ENCODE measurements around the gene SPR. TPM values are rescaled to one million over a fixed set of nuclear protein-coding genes. Genes with fewer than 3 reads are reported as not detected.

SPR gene
- total and polyA plus RNA-seq, 2 donors from 2014 or later = 29.9 to 102 TPM

DNA sequence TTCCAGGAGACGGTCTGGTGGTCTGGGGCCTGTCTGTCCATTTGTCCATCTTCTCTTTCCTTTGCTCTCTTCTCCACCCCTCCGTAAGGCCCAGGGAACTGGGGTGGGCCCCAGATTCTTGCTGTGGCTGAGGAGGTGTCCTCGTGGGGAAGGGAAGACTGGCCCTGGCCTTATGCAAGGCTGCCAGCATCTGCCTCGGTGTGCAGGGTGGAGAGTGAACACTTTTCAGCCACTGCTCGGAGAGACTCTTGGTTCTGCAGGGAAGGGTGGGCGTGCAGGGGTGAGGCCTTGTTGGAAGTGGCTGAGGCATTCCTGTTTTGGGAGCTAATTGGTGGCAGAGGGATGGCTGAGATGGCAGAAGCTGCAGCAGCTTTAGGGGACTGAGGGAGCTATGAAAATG lies 53.2 kb downstream of the SPR start:
- H3K4me1 ChIP-seq (ENCODE audit: control insufficient read depth in 2 of 3, insufficient read depth in 2 of 3, low read depth in 1 of 3, low read length in 3 of 3) = peaks cover 0 to 20% (median 0%) of the 10 kb centered on the region in 3 donors
- FAIRE-seq (no peak), DNase-seq (peak in 2 of 5 donors; percentile 43 to 52)
- TF ChIP-seq, protein P1, sequence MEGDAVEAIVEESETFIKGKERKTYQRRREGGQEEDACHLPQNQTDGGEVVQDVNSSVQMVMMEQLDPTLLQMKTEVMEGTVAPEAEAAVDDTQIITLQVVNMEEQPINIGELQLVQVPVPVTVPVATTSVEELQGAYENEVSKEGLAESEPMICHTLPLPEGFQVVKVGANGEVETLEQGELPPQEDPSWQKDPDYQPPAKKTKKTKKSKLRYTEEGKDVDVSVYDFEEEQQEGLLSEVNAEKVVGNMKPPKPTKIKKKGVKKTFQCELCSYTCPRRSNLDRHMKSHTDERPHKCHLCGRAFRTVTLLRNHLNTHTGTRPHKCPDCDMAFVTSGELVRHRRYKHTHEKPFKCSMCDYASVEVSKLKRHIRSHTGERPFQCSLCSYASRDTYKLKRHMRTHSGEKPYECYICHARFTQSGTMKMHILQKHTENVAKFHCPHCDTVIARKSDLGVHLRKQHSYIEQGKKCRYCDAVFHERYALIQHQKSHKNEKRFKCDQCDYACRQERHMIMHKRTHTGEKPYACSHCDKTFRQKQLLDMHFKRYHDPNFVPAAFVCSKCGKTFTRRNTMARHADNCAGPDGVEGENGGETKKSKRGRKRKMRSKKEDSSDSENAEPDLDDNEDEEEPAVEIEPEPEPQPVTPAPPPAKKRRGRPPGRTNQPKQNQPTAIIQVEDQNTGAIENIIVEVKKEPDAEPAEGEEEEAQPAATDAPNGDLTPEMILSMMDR (IDR thresholded peaks at IDR 0.05; ENCODE audit: borderline replicate concordance, extremely low read depth, insufficient read depth) = no peak
- H3K27ac ChIP-seq (ENCODE audit: low read depth in 2 of 2, low read length in 2 of 2) = no peak overlapping the region
- H3K27me3 ChIP-seq (ENCODE audit: control insufficient read depth, insufficient read depth, low read length) = no peaks in the 10 kb centered on the region
- no peaks in the 10 kb centered on the region for H3K9me3 ChIP-seq (ENCODE audit: control insufficient read depth in 2 of 3, insufficient read depth in 1 of 3, low read length in 3 of 3)
- no peaks in the 10 kb centered on the region for H3K36me3 ChIP-seq (ENCODE audit: control insufficient read depth in 2 of 3, insufficient read depth in 3 of 3, low read length in 3 of 3)
- no peak overlapping the region for H3K4me3 ChIP-seq (ENCODE audit: low read length in 3 of 3)
- intact Hi-C loops (cut with DNase I) = no loop called here
- H3K9ac ChIP-seq (ENCODE audit: low read length in 3 of 3) = no peak overlapping the region

DNA sequence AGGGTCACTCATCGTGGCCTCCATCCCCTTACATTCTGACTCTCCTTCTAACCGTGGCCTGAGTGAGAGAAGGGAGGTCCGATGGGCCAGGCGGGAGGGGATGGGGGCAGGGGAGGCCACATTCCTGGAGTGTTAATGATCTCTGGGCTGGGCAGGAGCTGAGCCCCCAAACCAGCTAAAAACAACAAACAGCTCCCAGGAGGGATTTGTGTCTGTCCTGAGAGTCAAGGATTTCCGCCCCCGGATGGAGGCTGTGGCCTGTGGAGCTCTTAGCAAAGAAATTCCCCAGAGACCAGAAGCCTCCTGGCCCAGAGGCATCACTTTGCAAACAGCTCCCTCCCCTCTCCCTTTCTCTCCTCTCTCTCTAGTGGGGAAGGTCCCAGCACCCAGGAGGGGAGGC lies 53.6 kb downstream of the SPR start:
- Histone ChIP-seq H3K27ac (ENCODE audit: low read depth in 2 of 2, low read length in 2 of 2) (no peak overlapping the region), H3K4me1 (ENCODE audit: control insufficient read depth in 2 of 3, insufficient read depth in 2 of 3, low read depth in 1 of 3, low read length in 3 of 3) (peaks cover 0 to 19% (median 0%) of the 10 kb centered on the region in 3 donors), H3K9me3 (ENCODE audit: control insufficient read depth in 2 of 3, insufficient read depth in 1 of 3, low read length in 3 of 3) (no peaks in the 10 kb centered on the region), H3K27me3 (ENCODE audit: control insufficient read depth, insufficient read depth, low read length) (no peaks in the 10 kb centered on the region), H3K9ac (ENCODE audit: low read length in 3 of 3) (no peak overlapping the region), H3K36me3 (ENCODE audit: control insufficient read depth in 2 of 3, insufficient read depth in 3 of 3, low read length in 3 of 3) (no peaks in the 10 kb centered on the region), H3K4me3 (ENCODE audit: low read length in 3 of 3) (no peak overlapping the region)
- DNase-seq (peak; percentile 72 to 82 (median 75)), FAIRE-seq (no peak)
- intact Hi-C loops (cut with DNase I) = no loop called here
- TF ChIP-seq, protein P1 (IDR thresholded peaks at IDR 0.05; ENCODE audit: borderline replicate concordance, extremely low read depth, insufficient read depth) = no peak

Other genes with a start within 250 kb of the SPR start
- 31.3 TPM for gene EXOC6B, start 61.4 kb upstream of the SPR start, total RNA-seq
- gene EXOC6B, start 61.4 kb upstream of the SPR start, polyA plus RNA-seq (ENCODE audit: insufficient read depth, low read depth, low replicate concordance) = 5.9 TPM
- 19.6 TPM for gene EMX1, start 30.1 kb downstream of the SPR start, total RNA-seq
- gene EMX1, start 30.1 kb downstream of the SPR start, polyA plus RNA-seq (ENCODE audit: insufficient read depth, low read depth, low replicate concordance) = 132 TPM
- 21.4 TPM for gene SFXN5, start 184.3 kb downstream of the SPR start, total RNA-seq
- 35.9 TPM for gene SFXN5, start 184.3 kb downstream of the SPR start, polyA plus RNA-seq (ENCODE audit: insufficient read depth, low read depth, low replicate concordance)
- 57.1 TPM for gene RAB11FIP5, start 225.5 kb downstream of the SPR start, total RNA-seq
- 49.6 TPM for gene RAB11FIP5, start 225.5 kb downstream of the SPR start, polyA plus RNA-seq (ENCODE audit: insufficient read depth, low read depth, low replicate concordance)